HEK293 (cell line): Measurements from ENCODE around the gene TIRAP.

Experiments used
- CTCF ChIA-PET: fragments of 350-600 bp; formaldehyde crosslinking; extraction: SDS; loops from one replicate; lab custom pipeline; 2021; ENCODE audit warnings: antibody characterized with exemption; lab: Yijun Ruan, JAX
- POLR2A ChIA-PET: fragments of 300-600 bp; formaldehyde crosslinking; extraction: SDS; loops from one replicate; lab custom pipeline; 2020; ENCODE audit warnings: antibody characterized with exemption, inconsistent platforms; lab: Yijun Ruan, JAX
- H3K27ac ChIP-seq: fragments of 200-500 bp; sonication (Bioruptor generic); 2 replicates; pipeline ENCODE4 v1.5.1; 2014; ENCODE audit warnings: low read depth, low read length, control low read depth, inconsistent platforms; ENCODE audit errors: extremely low read depth
- H3K36me3 ChIP-seq, 2 experiments: fragments of 200-500 bp in 1 of 2; sonication (Bioruptor generic) in 1 of 2; 1 replicate in 1 of 2; 2 replicates in 1 of 2; pipeline ENCODE4 v1.5.1; 2014 to 2017; ENCODE audit warnings: inconsistent platforms in 2 of 2, low read length in 2 of 2; ENCODE audit not compliant: control insufficient read depth in 2 of 2, insufficient read depth in 1 of 2
- H3K4me1 ChIP-seq: fragments of 200-500 bp; sonication (Bioruptor generic); 2 replicates; pipeline ENCODE4 v1.5.1; 2014; ENCODE audit warnings: mild to moderate bottlenecking, low read length, inconsistent platforms; ENCODE audit not compliant: control insufficient read depth, insufficient read depth
- H3K4me3 ChIP-seq: 2 replicates; pipeline ENCODE4 v1.5.1; 2011; ENCODE audit warnings: low read depth, mild to moderate bottlenecking, control low read depth, low read length, moderate library complexity
- H3K9me3 ChIP-seq: fragments of 200-500 bp; sonication (Bioruptor generic); 2 replicates; pipeline ENCODE4 v1.5.1; 2014; ENCODE audit warnings: low read depth, low read length, inconsistent platforms; ENCODE audit not compliant: control insufficient read depth, insufficient read depth
- BCL11A ChIP-seq: fragments of 450-650 bp; formaldehyde crosslinking; IDR thresholded peaks from 2 replicates; pipeline ENCODE4 v1.5.1; 2016; ENCODE audit warnings: low read depth, missing biosample characterization, missing genetic modification characterization
- GLIS2 ChIP-seq: fragments of 450-650 bp; formaldehyde crosslinking; IDR thresholded peaks from 2 replicates; pipeline ENCODE4 v1.5.1; 2016; ENCODE audit warnings: missing biosample characterization, missing genetic modification characterization
- MYNN ChIP-seq: fragments of 450-650 bp; formaldehyde crosslinking; IDR thresholded peaks from 2 replicates; pipeline ENCODE4 v1.5.1; 2016; ENCODE audit warnings: missing biosample characterization, missing genetic modification characterization, borderline replicate concordance
- SP3 ChIP-seq: fragments of 450-650 bp; formaldehyde crosslinking; IDR thresholded peaks from 2 replicates; pipeline ENCODE4 v1.5.1; 2016; ENCODE audit warnings: missing biosample characterization, missing genetic modification characterization
- SP7 ChIP-seq: fragments of 450-650 bp; formaldehyde crosslinking; IDR thresholded peaks from 2 replicates; pipeline ENCODE4 v1.5.1; 2016; ENCODE audit warnings: missing biosample characterization, missing genetic modification characterization
- ZBTB20 ChIP-seq: fragments of 450-650 bp; formaldehyde crosslinking; IDR thresholded peaks from 2 replicates; pipeline ENCODE4 v1.5.1; 2016; ENCODE audit warnings: missing biosample characterization, missing genetic modification characterization
- ZNF112 ChIP-seq: fragments of 450-650 bp; formaldehyde crosslinking; IDR thresholded peaks from 2 replicates; pipeline ENCODE4 v1.5.0; 2017; ENCODE audit warnings: missing biosample characterization, missing genetic modification characterization
- ZNF133 ChIP-seq: fragments of 450-650 bp; formaldehyde crosslinking; IDR thresholded peaks from 2 replicates; pipeline ENCODE4 v1.5.1; 2016; ENCODE audit warnings: missing biosample characterization, missing genetic modification characterization
- ZNF138 ChIP-seq: fragments of 450-650 bp; formaldehyde crosslinking; IDR thresholded peaks from 2 replicates; pipeline ENCODE4 v1.5.1; 2016; ENCODE audit warnings: missing biosample characterization, missing genetic modification characterization, borderline replicate concordance
- ZNF354C ChIP-seq: fragments of 450-650 bp; formaldehyde crosslinking; IDR thresholded peaks from 2 replicates; pipeline ENCODE4 v1.5.1; 2016; ENCODE audit warnings: missing biosample characterization, missing genetic modification characterization, low read depth, borderline replicate concordance
- ZNF37A ChIP-seq: fragments of 450-650 bp; IDR thresholded peaks from 2 replicates; pipeline ENCODE4 v1.5.1; 2018; ENCODE audit warnings: missing biosample characterization, missing genetic modification characterization
- ZNF510 ChIP-seq: fragments of 450-650 bp; formaldehyde crosslinking; IDR thresholded peaks from 2 replicates; pipeline ENCODE4 v1.5.1; 2018; ENCODE audit warnings: mild to moderate bottlenecking, missing genetic modification characterization, missing biosample characterization; ENCODE audit not compliant: insufficient replicate concordance
- ZNF600 ChIP-seq: fragments of 450-650 bp; formaldehyde crosslinking; IDR thresholded peaks from 2 replicates; pipeline ENCODE4 v1.5.1; 2016; ENCODE audit warnings: missing biosample characterization, missing genetic modification characterization
- ZNF658 ChIP-seq: fragments of 450-650 bp; formaldehyde crosslinking; IDR thresholded peaks from 2 replicates; pipeline ENCODE4; 2016; ENCODE audit warnings: missing biosample characterization, missing genetic modification characterization
- ZNF664 ChIP-seq: fragments of 450-650 bp; formaldehyde crosslinking; IDR thresholded peaks from 2 replicates; pipeline ENCODE4 v1.5.1; 2016; ENCODE audit warnings: missing biosample characterization, missing genetic modification characterization
- ZNF677 ChIP-seq: fragments of 450-650 bp; IDR thresholded peaks from 2 replicates; pipeline ENCODE4 v1.5.0; 2018; ENCODE audit warnings: missing biosample characterization, mild to moderate bottlenecking, missing genetic modification characterization, moderate library complexity
- TF ChIP-seq, protein P1 (sequence below): fragments of 450-650 bp; formaldehyde crosslinking; IDR thresholded peaks from 2 replicates; pipeline ENCODE4 v1.5.1; 2016; ENCODE audit warnings: missing biosample characterization, missing genetic modification characterization
- TF ChIP-seq, protein P2 (sequence below): fragments of 450-650 bp; formaldehyde crosslinking; IDR thresholded peaks from 2 replicates; pipeline ENCODE4 v1.5.1; 2017; ENCODE audit warnings: missing biosample characterization, missing genetic modification characterization
- TF ChIP-seq, protein P3 (sequence below): fragments of 450-650 bp; formaldehyde crosslinking; IDR thresholded peaks from 2 replicates; pipeline ENCODE4 v1.5.1; 2017; ENCODE audit warnings: missing biosample characterization, missing genetic modification characterization
- TF ChIP-seq, protein P4 (sequence below): fragments of 450-650 bp; formaldehyde crosslinking; IDR thresholded peaks from 2 replicates; pipeline ENCODE4 v1.5.1; 2016; ENCODE audit warnings: missing biosample characterization, missing genetic modification characterization
- TF ChIP-seq, protein P5 (sequence below): fragments of 450-650 bp; formaldehyde crosslinking; IDR thresholded peaks from 2 replicates; pipeline ENCODE4 v1.5.1; 2016; ENCODE audit warnings: missing biosample characterization, missing genetic modification characterization, borderline replicate concordance

Gene TIRAP

DNA sequence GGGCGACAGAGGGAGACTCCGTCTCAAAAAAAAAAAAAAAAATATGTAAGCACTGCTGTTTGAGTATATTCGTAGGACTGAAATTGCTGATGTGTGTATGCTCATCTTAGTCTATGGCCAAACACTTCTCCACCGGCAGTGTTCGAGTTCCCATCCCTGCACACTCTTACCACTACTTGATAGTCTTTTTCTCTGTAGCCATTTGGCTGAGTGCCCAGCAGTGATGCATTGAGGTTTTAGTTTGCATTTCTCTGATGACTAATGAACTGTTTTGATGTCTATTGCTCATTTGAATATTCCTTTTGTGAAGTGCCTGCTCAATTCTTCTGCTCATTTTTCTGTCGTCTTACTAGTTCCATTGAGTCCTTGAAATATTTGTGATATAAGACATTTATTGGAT is 1.9 kb downstream of the TIRAP start (continued):
- TF ChIP-seq ZNF138 (tag by site-specific recombination) (no peak), ZNF600 (tag by site-specific recombination) (peak; percentile 75), MYNN (no peak)
- TF ChIP-seq, protein P1, sequence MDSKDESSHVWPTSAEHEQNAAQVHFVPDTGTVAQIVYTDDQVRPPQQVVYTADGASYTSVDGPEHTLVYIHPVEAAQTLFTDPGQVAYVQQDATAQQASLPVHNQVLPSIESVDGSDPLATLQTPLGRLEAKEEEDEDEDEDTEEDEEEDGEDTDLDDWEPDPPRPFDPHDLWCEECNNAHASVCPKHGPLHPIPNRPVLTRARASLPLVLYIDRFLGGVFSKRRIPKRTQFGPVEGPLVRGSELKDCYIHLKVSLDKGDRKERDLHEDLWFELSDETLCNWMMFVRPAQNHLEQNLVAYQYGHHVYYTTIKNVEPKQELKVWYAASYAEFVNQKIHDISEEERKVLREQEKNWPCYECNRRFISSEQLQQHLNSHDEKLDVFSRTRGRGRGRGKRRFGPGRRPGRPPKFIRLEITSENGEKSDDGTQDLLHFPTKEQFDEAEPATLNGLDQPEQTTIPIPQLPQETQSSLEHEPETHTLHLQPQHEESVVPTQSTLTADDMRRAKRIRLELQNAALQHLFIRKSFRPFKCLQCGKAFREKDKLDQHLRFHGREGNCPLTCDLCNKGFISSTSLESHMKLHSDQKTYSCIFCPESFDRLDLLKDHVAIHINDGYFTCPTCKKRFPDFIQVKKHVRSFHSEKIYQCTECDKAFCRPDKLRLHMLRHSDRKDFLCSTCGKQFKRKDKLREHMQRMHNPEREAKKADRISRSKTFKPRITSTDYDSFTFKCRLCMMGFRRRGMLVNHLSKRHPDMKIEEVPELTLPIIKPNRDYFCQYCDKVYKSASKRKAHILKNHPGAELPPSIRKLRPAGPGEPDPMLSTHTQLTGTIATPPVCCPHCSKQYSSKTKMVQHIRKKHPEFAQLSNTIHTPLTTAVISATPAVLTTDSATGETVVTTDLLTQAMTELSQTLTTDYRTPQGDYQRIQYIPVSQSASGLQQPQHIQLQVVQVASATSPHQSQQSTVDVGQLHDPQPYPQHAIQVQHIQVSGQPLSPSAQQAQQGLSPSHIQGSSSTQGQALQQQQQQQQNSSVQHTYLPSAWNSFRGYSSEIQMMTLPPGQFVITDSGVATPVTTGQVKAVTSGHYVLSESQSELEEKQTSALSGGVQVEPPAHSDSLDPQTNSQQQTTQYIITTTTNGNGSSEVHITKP (tag by site-specific recombination): no peak
- TF ChIP-seq, protein P2, sequence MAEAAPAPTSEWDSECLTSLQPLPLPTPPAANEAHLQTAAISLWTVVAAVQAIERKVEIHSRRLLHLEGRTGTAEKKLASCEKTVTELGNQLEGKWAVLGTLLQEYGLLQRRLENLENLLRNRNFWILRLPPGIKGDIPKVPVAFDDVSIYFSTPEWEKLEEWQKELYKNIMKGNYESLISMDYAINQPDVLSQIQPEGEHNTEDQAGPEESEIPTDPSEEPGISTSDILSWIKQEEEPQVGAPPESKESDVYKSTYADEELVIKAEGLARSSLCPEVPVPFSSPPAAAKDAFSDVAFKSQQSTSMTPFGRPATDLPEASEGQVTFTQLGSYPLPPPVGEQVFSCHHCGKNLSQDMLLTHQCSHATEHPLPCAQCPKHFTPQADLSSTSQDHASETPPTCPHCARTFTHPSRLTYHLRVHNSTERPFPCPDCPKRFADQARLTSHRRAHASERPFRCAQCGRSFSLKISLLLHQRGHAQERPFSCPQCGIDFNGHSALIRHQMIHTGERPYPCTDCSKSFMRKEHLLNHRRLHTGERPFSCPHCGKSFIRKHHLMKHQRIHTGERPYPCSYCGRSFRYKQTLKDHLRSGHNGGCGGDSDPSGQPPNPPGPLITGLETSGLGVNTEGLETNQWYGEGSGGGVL (tag by site-specific recombination): no peak

DNA sequence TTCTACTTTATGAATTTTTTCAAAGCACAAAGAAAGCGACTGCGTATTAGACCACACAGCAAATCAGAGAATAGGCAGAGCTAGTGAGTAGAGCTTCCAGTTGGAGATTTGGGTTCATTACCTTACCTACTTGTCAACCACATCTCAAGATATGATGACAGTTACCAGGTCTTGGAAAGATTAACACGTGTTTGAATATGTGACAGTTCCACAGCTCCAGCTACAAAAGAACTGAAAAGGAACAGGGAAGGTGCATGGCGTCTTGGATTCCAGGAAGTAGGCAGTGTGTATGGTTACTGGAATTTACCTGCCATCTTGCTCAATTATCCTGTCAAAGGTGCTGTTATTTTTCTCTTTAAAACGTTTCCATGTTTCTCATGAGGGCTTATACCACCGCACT is 5.3 kb downstream of the TIRAP start:
- no peak overlapping the region for H3K4me3 ChIP-seq
- ChIA-PET CTCF (interaction anchor here (0.6 kb wide), 1 partner anchor 364 kb away, joined by 5 read pairs; no protein-coding TSS in a partner anchor), POLR2A (no interaction called here)
- peaks cover 0 to 33% of the 10 kb centered on the region in 2 experiments; a peak in 2 of 3 replicates for H3K36me3 ChIP-seq
- H3K9me3 ChIP-seq: no peaks in the 10 kb centered on the region
- no peaks in the 10 kb centered on the region; the same call in 1 of the 2 replicates for H3K4me1 ChIP-seq
- H3K27ac ChIP-seq: no peak overlapping the region
- TF ChIP-seq ZNF510 (tag by site-specific recombination): no peak
- no peak for TF ChIP-seq SP3 (tag by site-specific recombination)
- TF ChIP-seq GLIS2 (tag by site-specific recombination): no peak
- TF ChIP-seq ZNF658: no peak
- TF ChIP-seq BCL11A (tag by site-specific recombination): no peak
- TF ChIP-seq, all 188 proteins: peak for 0

DNA sequence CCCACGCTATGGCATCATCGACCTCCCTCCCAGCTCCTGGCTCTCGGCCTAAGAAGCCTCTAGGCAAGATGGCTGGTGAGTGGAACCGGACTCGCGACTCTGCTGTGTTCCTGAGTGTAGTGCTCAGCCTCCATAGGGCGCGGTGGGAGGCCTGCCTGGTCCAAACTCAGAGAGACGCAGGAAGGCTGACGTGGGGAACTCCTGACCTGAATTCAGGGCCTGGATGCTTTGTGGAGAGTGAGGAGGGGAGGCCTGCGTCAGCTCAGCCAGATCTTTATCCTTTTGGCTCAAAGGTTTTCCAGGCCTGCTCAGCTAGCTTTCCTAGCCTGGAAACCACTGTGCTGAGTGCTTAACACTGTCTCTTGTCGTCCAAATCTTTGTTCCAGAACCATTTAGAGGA is 8.0 kb downstream of the TIRAP start:
- POLR2A ChIA-PET: interaction anchor here (0.8 kb wide), 1 partner anchor 22 kb away, joined by 4 read pairs; the partner anchor contains the start of genes FOXRED1 and SRPRA
- H3K4me3 ChIP-seq: no peak overlapping the region
- peaks cover 0 to 48% of the 10 kb centered on the region in 2 experiments; a peak in 2 of 3 replicates for H3K36me3 ChIP-seq
- H3K27ac ChIP-seq: no peak overlapping the region
- no peaks in the 10 kb centered on the region for H3K4me1 ChIP-seq
- CTCF ChIA-PET: no interaction called here
- no peaks in the 10 kb centered on the region for H3K9me3 ChIP-seq
- TF ChIP-seq, protein P3, sequence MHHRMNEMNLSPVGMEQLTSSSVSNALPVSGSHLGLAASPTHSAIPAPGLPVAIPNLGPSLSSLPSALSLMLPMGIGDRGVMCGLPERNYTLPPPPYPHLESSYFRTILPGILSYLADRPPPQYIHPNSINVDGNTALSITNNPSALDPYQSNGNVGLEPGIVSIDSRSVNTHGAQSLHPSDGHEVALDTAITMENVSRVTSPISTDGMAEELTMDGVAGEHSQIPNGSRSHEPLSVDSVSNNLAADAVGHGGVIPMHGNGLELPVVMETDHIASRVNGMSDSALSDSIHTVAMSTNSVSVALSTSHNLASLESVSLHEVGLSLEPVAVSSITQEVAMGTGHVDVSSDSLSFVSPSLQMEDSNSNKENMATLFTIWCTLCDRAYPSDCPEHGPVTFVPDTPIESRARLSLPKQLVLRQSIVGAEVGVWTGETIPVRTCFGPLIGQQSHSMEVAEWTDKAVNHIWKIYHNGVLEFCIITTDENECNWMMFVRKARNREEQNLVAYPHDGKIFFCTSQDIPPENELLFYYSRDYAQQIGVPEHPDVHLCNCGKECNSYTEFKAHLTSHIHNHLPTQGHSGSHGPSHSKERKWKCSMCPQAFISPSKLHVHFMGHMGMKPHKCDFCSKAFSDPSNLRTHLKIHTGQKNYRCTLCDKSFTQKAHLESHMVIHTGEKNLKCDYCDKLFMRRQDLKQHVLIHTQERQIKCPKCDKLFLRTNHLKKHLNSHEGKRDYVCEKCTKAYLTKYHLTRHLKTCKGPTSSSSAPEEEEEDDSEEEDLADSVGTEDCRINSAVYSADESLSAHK (tag by site-specific recombination): no peak
- TF ChIP-seq ZNF677 (tag by site-specific recombination) (no peak), ZNF664 (tag by site-specific recombination) (no peak), ZBTB20 (tag by site-specific recombination) (no peak), MYNN (no peak), ZNF37A (tag by site-specific recombination) (no peak), ZNF133 (tag by site-specific recombination) (no peak), ZNF354C (tag by site-specific recombination) (no peak), SP7 (tag by site-specific recombination) (no peak), ZNF112 (tag by site-specific recombination) (no peak)
- TF ChIP-seq, protein P4, sequence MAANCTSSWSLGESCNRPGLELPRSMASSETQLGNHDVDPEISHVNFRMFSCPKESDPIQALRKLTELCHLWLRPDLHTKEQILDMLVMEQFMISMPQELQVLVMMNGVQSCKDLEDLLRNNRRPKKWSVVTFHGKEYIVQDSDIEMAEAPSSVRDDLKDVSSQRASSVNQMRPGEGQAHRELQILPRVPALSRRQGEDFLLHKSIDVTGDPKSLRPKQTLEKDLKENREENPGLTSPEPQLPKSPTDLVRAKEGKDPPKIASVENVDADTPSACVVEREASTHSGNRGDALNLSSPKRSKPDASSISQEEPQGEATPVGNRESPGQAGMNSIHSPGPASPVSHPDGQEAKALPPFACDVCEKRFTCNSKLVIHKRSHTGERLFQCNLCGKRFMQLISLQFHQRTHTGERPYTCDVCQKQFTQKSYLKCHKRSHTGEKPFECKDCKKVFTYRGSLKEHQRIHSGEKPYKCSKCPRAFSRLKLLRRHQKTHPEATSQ (tag by site-specific recombination): no peak
- TF ChIP-seq, protein P5, sequence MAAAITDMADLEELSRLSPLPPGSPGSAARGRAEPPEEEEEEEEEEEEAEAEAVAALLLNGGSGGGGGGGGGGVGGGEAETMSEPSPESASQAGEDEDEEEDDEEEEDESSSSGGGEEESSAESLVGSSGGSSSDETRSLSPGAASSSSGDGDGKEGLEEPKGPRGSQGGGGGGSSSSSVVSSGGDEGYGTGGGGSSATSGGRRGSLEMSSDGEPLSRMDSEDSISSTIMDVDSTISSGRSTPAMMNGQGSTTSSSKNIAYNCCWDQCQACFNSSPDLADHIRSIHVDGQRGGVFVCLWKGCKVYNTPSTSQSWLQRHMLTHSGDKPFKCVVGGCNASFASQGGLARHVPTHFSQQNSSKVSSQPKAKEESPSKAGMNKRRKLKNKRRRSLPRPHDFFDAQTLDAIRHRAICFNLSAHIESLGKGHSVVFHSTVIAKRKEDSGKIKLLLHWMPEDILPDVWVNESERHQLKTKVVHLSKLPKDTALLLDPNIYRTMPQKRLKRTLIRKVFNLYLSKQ (tag by site-specific recombination): no peak
